NB4 (cell line): ENCODE data around the gene TYW1.
"Not testable (repeated sequence)": the region's sequence is repeated elsewhere in the genome, so short reads cannot be mapped to it uniquely, and the experiment has no call there.

Experiments
- MYC ChIP-seq: IDR thresholded peaks from 2 replicates; pipeline ENCODE4 v1.6.1; 2011; ENCODE audit warnings: low read depth, low read length
- POLR2A ChIP-seq: IDR thresholded peaks from 2 replicates; pipeline ENCODE4 v1.6.1; 2011; ENCODE audit warnings: mild to moderate bottlenecking; ENCODE audit not compliant: insufficient read length; ENCODE audit errors: extremely low read depth
- TF ChIP-seq, protein P1 (sequence below): IDR thresholded peaks from one replicate; pipeline ENCODE4 v1.5.1; 2012; ENCODE audit warnings: low read depth, low read length

DNA sequence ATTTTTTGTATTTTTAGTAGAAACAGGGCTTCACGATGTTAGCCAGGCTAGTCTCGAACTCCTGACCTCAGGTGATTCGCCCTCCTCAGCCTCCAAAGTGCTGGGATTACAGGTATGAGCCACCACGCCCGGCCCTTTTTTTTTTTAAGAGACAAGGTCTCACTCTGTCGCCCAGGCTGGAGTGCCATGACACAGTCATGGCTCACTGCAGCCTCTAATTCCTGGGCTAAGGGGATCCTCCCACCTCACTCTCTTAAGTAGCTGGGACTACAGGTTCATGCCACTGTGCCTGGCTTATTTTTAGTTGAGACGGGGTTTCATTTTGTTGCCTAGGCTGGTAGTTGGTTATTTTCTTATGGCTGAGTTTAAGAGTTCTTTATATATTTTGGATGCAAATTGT, 216.4 kb downstream of the TYW1 start:
- TF ChIP-seq POLR2A, MYC: not testable (repeated sequence)
- TF ChIP-seq, protein P1, sequence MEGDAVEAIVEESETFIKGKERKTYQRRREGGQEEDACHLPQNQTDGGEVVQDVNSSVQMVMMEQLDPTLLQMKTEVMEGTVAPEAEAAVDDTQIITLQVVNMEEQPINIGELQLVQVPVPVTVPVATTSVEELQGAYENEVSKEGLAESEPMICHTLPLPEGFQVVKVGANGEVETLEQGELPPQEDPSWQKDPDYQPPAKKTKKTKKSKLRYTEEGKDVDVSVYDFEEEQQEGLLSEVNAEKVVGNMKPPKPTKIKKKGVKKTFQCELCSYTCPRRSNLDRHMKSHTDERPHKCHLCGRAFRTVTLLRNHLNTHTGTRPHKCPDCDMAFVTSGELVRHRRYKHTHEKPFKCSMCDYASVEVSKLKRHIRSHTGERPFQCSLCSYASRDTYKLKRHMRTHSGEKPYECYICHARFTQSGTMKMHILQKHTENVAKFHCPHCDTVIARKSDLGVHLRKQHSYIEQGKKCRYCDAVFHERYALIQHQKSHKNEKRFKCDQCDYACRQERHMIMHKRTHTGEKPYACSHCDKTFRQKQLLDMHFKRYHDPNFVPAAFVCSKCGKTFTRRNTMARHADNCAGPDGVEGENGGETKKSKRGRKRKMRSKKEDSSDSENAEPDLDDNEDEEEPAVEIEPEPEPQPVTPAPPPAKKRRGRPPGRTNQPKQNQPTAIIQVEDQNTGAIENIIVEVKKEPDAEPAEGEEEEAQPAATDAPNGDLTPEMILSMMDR, result not testable (repeated sequence)
